GM12874 (cell line): ENCODE results near the gene DESI1.

Experiments
- CTCF ChIP-seq: IDR thresholded peaks from 2 replicates; pipeline ENCODE4 v1.5.1; 2011; ENCODE audit warnings: low read depth, mild to moderate bottlenecking, control low read depth, low read length, moderate library complexity; ENCODE audit not compliant: insufficient read depth

The DESI1 gene

GRCh38 chr22:41548830-41549211 lies 72.0 kb downstream of the DESI1 start:
- no peak for TF ChIP-seq CTCF
